ENCODE data around the gene ZNF438.

The ZNF438 gene

GRCh38 chr10:30836406-30836805 is 195.3 kb downstream of the ZNF438 start:
- no peak for DNase-seq

GRCh38 chr10:30835146-30835545 is 196.5 kb downstream of the ZNF438 start:
- DNase-seq: no peak

- no peak for DNase-seq
Observed at GRCh38 chr10:30834651-30835050, 197.0 kb downstream of the ZNF438 start.

- no peak for DNase-seq
Observed at GRCh38 chr10:30834153-30834552, 197.5 kb downstream of the ZNF438 start.

GRCh38 chr10:30833628-30833970 is 198.1 kb downstream of the ZNF438 start:
- DNase-seq: no peak

- DNase-seq: no peak
Observed at GRCh38 chr10:30832749-30833627, 198.7 kb downstream of the ZNF438 start.

GRCh38 chr10:30832001-30832748 is 199.5 kb downstream of the ZNF438 start:
- DNase-seq: no peak

GRCh38 chr10:30831426-30831825 is 200.2 kb downstream of the ZNF438 start:
- DNase-seq: no peak

- DNase-seq: no peak
Observed at GRCh38 chr10:30830315-30831230, 201.1 kb downstream of the ZNF438 start.

GRCh38 chr10:30829901-30830300 is 201.8 kb downstream of the ZNF438 start:
- no peak for DNase-seq

- DNase-seq: no peak
Observed at GRCh38 chr10:30828680-30829079, 203.0 kb downstream of the ZNF438 start.

- DNase-seq: no peak
Observed at GRCh38 chr10:30828164-30828563, 203.5 kb downstream of the ZNF438 start.

- peak; percentile 53 for DNase-seq
Observed at GRCh38 chr10:30827531-30828120, 204.0 kb downstream of the ZNF438 start.

GRCh38 chr10:30826679-30827078 is 205.0 kb downstream of the ZNF438 start:
- no peak for DNase-seq

- peak; percentile 4 for DNase-seq
Observed at GRCh38 chr10:30825495-30825894, 206.2 kb downstream of the ZNF438 start.

GRCh38 chr10:30825022-30825421 is 206.6 kb downstream of the ZNF438 start:
- DNase-seq: peak; percentile 6

- peak; percentile 14 for DNase-seq
Observed at GRCh38 chr10:30823651-30824050, 208.0 kb downstream of the ZNF438 start.

GRCh38 chr10:30822693-30823465 is 208.8 kb downstream of the ZNF438 start:
- DNase-seq: peak; percentile 10

- DNase-seq: no peak
Observed at GRCh38 chr10:30821994-30822692, 209.5 kb downstream of the ZNF438 start.

- DNase-seq: no peak
Observed at GRCh38 chr10:30821261-30821993, 210.2 kb downstream of the ZNF438 start.
